ENCODE results near the gene TROAP.
"Not testable (repeated sequence)": the region's sequence is repeated elsewhere in the genome, so short reads cannot be mapped to it uniquely, and the experiment has no call there.

GRCh38 chr12:49280545-49280944 is 42.5 kb upstream of the TROAP start:
- not testable (repeated sequence) for TF ChIP-seq CTCF, POLR2A, EP300 (IDR thresholded peaks at IDR 0.05)

Measured in tibial nerve (tissue), 4 donors.